GM23338 (cell line): ENCODE data around the gene APLN. TPM values are rescaled to one million over a fixed set of nuclear protein-coding genes. Genes with fewer than 3 reads are reported as not detected.

Experiments used
- ATAC-seq: fragments of 200-7000 bp; cut with Tn5 transposase; 3 replicates; pipeline ENCODE4 v1.9.1; 2020
- DNase-seq: peaks from one replicate; pipeline ENCODE4 v3.0.0-alpha.2; 2015; ENCODE audit warnings: low spot score
- H2AFZ ChIP-seq: fragments of 200-600 bp; sonication (generic); 2 replicates; pipeline ENCODE4 v1.8.0; 2016; ENCODE audit warnings: antibody characterized with exemption, mild to moderate bottlenecking, moderate library complexity
- H3F3A ChIP-seq: fragments of 200-600 bp; sonication (generic); replicated peaks from 2 replicates; pipeline ENCODE4 v1.8.0; 2017; ENCODE audit warnings: antibody characterized with exemption, mixed run types, low read depth
- H3K27ac ChIP-seq: fragments of 200-600 bp; sonication (generic); 2 replicates; pipeline ENCODE4 v1.6.1; 2016; ENCODE audit warnings: low read depth
- H3K27me3 ChIP-seq: fragments of 200-600 bp; sonication (generic); 2 replicates; pipeline ENCODE4 v1.8.0; 2016; ENCODE audit warnings: mild to moderate bottlenecking, mixed run types, moderate library complexity; ENCODE audit not compliant: insufficient read depth
- H3K36me3 ChIP-seq: fragments of 200-600 bp; sonication (generic); 2 replicates; pipeline ENCODE4 v1.8.0; 2016; ENCODE audit warnings: mild to moderate bottlenecking; ENCODE audit not compliant: insufficient read depth
- H3K4me1 ChIP-seq: fragments of 200-600 bp; sonication (generic); 2 replicates; pipeline ENCODE4 v1.8.0; 2016; ENCODE audit warnings: mild to moderate bottlenecking, moderate library complexity; ENCODE audit not compliant: insufficient read depth
- H3K4me2 ChIP-seq: fragments of 200-600 bp; sonication (generic); 2 replicates; pipeline ENCODE4 v1.7.1; 2017; ENCODE audit warnings: mixed run types
- H3K4me3 ChIP-seq: fragments of 200-600 bp; sonication (generic); 2 replicates; pipeline ENCODE4 v1.6.1; 2016; ENCODE audit warnings: mixed run types
- H3K79me2 ChIP-seq: fragments of 200-600 bp; sonication (generic); replicated peaks from 2 replicates; pipeline ENCODE4 v1.8.0; 2017; ENCODE audit warnings: mild to moderate bottlenecking; ENCODE audit not compliant: insufficient read depth
- H3K9me2 ChIP-seq: fragments of 200-600 bp; sonication (generic); 2 replicates; pipeline ENCODE4 v1.8.0; 2017; ENCODE audit not compliant: insufficient read depth
- H4K20me1 ChIP-seq: fragments of 200-600 bp; sonication (generic); replicated peaks from 2 replicates; pipeline ENCODE4 v1.8.0; 2017; ENCODE audit warnings: mild to moderate bottlenecking; ENCODE audit not compliant: insufficient read depth
- H3K27ac Mint-ChIP-seq: 2 replicates; pipeline ENCODE4 v1.8.0; 2020; ENCODE audit warnings: inconsistent platforms, mild to moderate bottlenecking, moderate library complexity, mixed read lengths
- H3K27me3 Mint-ChIP-seq: 3 replicates; pipeline ENCODE4 v1.8.0; 2022; ENCODE audit warnings: low read depth, mild to moderate bottlenecking, moderate library complexity, mixed read lengths, inconsistent platforms; ENCODE audit not compliant: insufficient read depth, poor library complexity
- H3K36me3 Mint-ChIP-seq: 3 replicates; pipeline ENCODE4 v1.8.0; 2021; ENCODE audit warnings: low read depth, mild to moderate bottlenecking, inconsistent platforms, moderate library complexity, mixed read lengths
- H3K4me1 Mint-ChIP-seq: 3 replicates; pipeline ENCODE4 v1.8.0; 2020; ENCODE audit warnings: mild to moderate bottlenecking, inconsistent platforms, mixed read lengths
- H3K4me3 Mint-ChIP-seq: 3 replicates; pipeline ENCODE4 v1.8.0; 2021; ENCODE audit warnings: moderate library complexity, mild to moderate bottlenecking, inconsistent platforms, mixed read lengths
- H3K9me3 Mint-ChIP-seq: 3 replicates; pipeline ENCODE4 v1.8.0; 2020; ENCODE audit warnings: moderate library complexity, mild to moderate bottlenecking, inconsistent platforms, mixed read lengths
- ETS1 ChIP-seq: IDR thresholded peaks from 2 replicates; pipeline ENCODE4 v1.6.1; 2016; ENCODE audit warnings: antibody characterized with exemption
- EZH2phosphoT487 ChIP-seq: fragments of 200-600 bp; sonication (generic); IDR thresholded peaks from one replicate; pipeline ENCODE4 v1.8.1; 2018; ENCODE audit warnings: antibody characterized with exemption; ENCODE audit not compliant: unreplicated experiment
- NANOG ChIP-seq: IDR thresholded peaks from 2 replicates; pipeline ENCODE4 v1.6.1; 2016; ENCODE audit warnings: antibody characterized with exemption, borderline replicate concordance
- ZNF114 ChIP-seq: fragments of 250-450 bp; sonication (Bioruptor Pico); IDR thresholded peaks from 2 replicates; pipeline ENCODE4 v1.5.0; 2020; ENCODE audit warnings: mild to moderate bottlenecking, moderate library complexity
- ZNF331 ChIP-seq: fragments of 250-450 bp; sonication (Bioruptor Pico); IDR thresholded peaks from 2 replicates; pipeline ENCODE4 v1.5.0; 2020; ENCODE audit warnings: low read depth, mild to moderate bottlenecking, moderate library complexity
- polyA plus RNA-seq: library from polyadenylated mRNA; unstranded; fragments of >200 nt; fragmentation: Nextera tagmentation; extraction: Ambion mirVana; gene quantifications from 2 replicates; pipeline ENCODE4 v1.2.1, GENCODE V29; 2016
- total RNA-seq: library from RNA; depleted of rRNA; stranded (reverse); fragments of >200 nt; shearing (Covaris generic); gene quantifications from 2 replicates; pipeline ENCODE4 v1.2.3, GENCODE V29; 2014
- TF ChIP-seq, protein P1 (sequence below): fragments of 250-450 bp; sonication (Bioruptor Pico); IDR thresholded peaks from 2 replicates; pipeline ENCODE4 v1.5.0; 2020; ENCODE audit warnings: mild to moderate bottlenecking, moderate library complexity
- TF ChIP-seq, protein P2 (sequence below): IDR thresholded peaks from one replicate; pipeline ENCODE4 v1.6.1; 2018; ENCODE audit warnings: antibody characterized with exemption; ENCODE audit not compliant: unreplicated experiment

Gene APLN
- total and polyA plus RNA-seq, 2 experiments from 2014 or later, result 0.49 to 0.60 TPM

- TF ChIP-seq, protein P1, sequence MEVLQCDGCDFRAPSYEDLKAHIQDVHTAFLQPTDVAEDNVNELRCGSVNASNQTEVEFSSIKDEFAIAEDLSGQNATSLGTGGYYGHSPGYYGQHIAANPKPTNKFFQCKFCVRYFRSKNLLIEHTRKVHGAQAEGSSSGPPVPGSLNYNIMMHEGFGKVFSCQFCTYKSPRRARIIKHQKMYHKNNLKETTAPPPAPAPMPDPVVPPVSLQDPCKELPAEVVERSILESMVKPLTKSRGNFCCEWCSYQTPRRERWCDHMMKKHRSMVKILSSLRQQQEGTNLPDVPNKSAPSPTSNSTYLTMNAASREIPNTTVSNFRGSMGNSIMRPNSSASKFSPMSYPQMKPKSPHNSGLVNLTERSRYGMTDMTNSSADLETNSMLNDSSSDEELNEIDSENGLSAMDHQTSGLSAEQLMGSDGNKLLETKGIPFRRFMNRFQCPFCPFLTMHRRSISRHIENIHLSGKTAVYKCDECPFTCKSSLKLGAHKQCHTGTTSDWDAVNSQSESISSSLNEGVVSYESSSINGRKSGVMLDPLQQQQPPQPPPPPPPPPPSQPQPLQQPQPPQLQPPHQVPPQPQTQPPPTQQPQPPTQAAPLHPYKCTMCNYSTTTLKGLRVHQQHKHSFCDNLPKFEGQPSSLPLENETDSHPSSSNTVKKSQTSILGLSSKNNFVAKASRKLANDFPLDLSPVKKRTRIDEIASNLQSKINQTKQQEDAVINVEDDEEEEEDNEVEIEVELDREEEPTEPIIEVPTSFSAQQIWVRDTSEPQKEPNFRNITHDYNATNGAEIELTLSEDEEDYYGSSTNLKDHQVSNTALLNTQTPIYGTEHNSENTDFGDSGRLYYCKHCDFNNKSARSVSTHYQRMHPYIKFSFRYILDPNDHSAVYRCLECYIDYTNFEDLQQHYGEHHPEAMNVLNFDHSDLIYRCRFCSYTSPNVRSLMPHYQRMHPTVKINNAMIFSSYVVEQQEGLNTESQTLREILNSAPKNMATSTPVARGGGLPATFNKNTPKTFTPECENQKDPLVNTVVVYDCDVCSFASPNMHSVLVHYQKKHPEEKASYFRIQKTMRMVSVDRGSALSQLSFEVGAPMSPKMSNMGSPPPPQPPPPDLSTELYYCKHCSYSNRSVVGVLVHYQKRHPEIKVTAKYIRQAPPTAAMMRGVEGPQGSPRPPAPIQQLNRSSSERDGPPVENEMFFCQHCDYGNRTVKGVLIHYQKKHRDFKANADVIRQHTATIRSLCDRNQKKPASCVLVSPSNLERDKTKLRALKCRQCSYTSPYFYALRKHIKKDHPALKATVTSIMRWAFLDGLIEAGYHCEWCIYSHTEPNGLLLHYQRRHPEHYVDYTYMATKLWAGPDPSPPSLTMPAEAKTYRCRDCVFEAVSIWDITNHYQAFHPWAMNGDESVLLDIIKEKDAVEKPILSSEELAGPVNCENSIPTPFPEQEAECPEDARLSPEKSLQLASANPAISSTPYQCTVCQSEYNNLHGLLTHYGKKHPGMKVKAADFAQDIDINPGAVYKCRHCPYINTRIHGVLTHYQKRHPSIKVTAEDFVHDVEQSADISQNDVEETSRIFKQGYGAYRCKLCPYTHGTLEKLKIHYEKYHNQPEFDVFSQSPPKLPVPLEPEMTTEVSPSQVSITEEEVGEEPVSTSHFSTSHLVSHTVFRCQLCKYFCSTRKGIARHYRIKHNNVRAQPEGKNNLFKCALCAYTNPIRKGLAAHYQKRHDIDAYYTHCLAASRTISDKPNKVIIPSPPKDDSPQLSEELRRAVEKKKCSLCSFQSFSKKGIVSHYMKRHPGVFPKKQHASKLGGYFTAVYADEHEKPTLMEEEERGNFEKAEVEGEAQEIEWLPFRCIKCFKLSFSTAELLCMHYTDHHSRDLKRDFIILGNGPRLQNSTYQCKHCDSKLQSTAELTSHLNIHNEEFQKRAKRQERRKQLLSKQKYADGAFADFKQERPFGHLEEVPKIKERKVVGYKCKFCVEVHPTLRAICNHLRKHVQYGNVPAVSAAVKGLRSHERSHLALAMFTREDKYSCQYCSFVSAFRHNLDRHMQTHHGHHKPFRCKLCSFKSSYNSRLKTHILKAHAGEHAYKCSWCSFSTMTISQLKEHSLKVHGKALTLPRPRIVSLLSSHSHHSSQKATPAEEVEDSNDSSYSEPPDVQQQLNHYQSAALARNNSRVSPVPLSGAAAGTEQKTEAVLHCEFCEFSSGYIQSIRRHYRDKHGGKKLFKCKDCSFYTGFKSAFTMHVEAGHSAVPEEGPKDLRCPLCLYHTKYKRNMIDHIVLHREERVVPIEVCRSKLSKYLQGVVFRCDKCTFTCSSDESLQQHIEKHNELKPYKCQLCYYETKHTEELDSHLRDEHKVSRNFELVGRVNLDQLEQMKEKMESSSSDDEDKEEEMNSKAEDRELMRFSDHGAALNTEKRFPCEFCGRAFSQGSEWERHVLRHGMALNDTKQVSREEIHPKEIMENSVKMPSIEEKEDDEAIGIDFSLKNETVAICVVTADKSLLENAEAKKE (CRISPR knock-in tag), result no peak
- TF ChIP-seq ZNF114 (CRISPR knock-in tag), result no peak
Measured at GRCh38 chrX:129695535-129695934, 40.8 kb upstream of the APLN start (continued).

GRCh38 chrX:129694805-129695204, 40.0 kb upstream of the APLN start:
- Histone ChIP-seq H2AFZ (no peak overlapping the region), H3F3A (no peaks in the 10 kb centered on the region), H4K20me1 (no peaks in the 10 kb centered on the region), H3K36me3 (no peaks in the 10 kb centered on the region), H3K79me2 (no peaks in the 10 kb centered on the region), H3K4me2 (no peak overlapping the region), H3K4me3 (no peak overlapping the region), H3K9me2 (no peaks in the 10 kb centered on the region), H3K27me3 (no peaks in the 10 kb centered on the region), H3K27ac (no peak overlapping the region), H3K4me1 (peaks cover 12% of the 10 kb centered on the region)
- 0 out of 3 replicates have a peak, but pooled peaks cover 3% of the 10 kb centered on the region for H3K36me3 Mint-ChIP-seq
- no peaks in the 10 kb centered on the region for H3K27me3 Mint-ChIP-seq
- no peak for DNase-seq
- ATAC-seq, result no peak
- TF ChIP-seq NANOG, result no peak
- no peak for TF ChIP-seq ETS1
- TF ChIP-seq, protein P2, sequence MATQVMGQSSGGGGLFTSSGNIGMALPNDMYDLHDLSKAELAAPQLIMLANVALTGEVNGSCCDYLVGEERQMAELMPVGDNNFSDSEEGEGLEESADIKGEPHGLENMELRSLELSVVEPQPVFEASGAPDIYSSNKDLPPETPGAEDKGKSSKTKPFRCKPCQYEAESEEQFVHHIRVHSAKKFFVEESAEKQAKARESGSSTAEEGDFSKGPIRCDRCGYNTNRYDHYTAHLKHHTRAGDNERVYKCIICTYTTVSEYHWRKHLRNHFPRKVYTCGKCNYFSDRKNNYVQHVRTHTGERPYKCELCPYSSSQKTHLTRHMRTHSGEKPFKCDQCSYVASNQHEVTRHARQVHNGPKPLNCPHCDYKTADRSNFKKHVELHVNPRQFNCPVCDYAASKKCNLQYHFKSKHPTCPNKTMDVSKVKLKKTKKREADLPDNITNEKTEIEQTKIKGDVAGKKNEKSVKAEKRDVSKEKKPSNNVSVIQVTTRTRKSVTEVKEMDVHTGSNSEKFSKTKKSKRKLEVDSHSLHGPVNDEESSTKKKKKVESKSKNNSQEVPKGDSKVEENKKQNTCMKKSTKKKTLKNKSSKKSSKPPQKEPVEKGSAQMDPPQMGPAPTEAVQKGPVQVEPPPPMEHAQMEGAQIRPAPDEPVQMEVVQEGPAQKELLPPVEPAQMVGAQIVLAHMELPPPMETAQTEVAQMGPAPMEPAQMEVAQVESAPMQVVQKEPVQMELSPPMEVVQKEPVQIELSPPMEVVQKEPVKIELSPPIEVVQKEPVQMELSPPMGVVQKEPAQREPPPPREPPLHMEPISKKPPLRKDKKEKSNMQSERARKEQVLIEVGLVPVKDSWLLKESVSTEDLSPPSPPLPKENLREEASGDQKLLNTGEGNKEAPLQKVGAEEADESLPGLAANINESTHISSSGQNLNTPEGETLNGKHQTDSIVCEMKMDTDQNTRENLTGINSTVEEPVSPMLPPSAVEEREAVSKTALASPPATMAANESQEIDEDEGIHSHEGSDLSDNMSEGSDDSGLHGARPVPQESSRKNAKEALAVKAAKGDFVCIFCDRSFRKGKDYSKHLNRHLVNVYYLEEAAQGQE, result no peak
- no peak for TF ChIP-seq ZNF114 (CRISPR knock-in tag)
- no peak for TF ChIP-seq ZNF331 (CRISPR knock-in tag)
- no peak for TF ChIP-seq EZH2phosphoT487
- no peak overlapping the region for H3K4me3 Mint-ChIP-seq
- no peak overlapping the region for H3K27ac Mint-ChIP-seq
- H3K9me3 Mint-ChIP-seq, result no peaks in the 10 kb centered on the region; the same call in 2 of the 3 replicates
- peaks cover 32% of the 10 kb centered on the region for H3K4me1 Mint-ChIP-seq
